NCI-H2196 treated with DMSO at 0.1 percent for 48 hours (cell line): ENCODE data around the gene TDRD15.
"Not testable (repeated sequence)": the region's sequence is repeated elsewhere in the genome, so short reads cannot be mapped to it uniquely, and the experiment has no call there.

Experiments used
- DNase-seq: peaks from one replicate; lab custom pipeline; 2025; ENCODE audit not compliant: unreplicated experiment; lab: John Stamatoyannopoulos, UW

TDRD15 gene

GRCh38 chr2:21142149-21142548, 18.4 kb downstream of the TDRD15 start:
- no peak for DNase-seq

- no peak for DNase-seq
Observed at GRCh38 chr2:21146638-21147037, 22.9 kb downstream of the TDRD15 start.

- no peak for DNase-seq
Observed at GRCh38 chr2:21148718-21149117, 24.9 kb downstream of the TDRD15 start.

GRCh38 chr2:21151234-21151633, 27.5 kb downstream of the TDRD15 start:
- DNase-seq: not testable (repeated sequence)

- DNase-seq: no peak
Observed at GRCh38 chr2:21155365-21156136, 31.8 kb downstream of the TDRD15 start.

GRCh38 chr2:21161122-21161521, 37.4 kb downstream of the TDRD15 start:
- no peak for DNase-seq

- no peak for DNase-seq
Observed at GRCh38 chr2:21161832-21162614, 38.3 kb downstream of the TDRD15 start.

- no peak for DNase-seq
Observed at GRCh38 chr2:21162615-21162878, 38.8 kb downstream of the TDRD15 start.

- no peak for DNase-seq
Observed at GRCh38 chr2:21163213-21163612, 39.4 kb downstream of the TDRD15 start.

- no peak for DNase-seq
Observed at GRCh38 chr2:21165350-21165749, 41.6 kb downstream of the TDRD15 start.

- no peak for DNase-seq
Observed at GRCh38 chr2:21175895-21176646, 52.3 kb downstream of the TDRD15 start.

GRCh38 chr2:21181957-21182356, 58.2 kb downstream of the TDRD15 start:
- DNase-seq: no peak

- no peak for DNase-seq
Observed at GRCh38 chr2:21183306-21183705, 59.5 kb downstream of the TDRD15 start.

GRCh38 chr2:21183726-21184125, 60.0 kb downstream of the TDRD15 start:
- DNase-seq: no peak

GRCh38 chr2:21191535-21191934, 67.8 kb downstream of the TDRD15 start:
- DNase-seq: no peak
